GM19372 (cell line): ENCODE data around the gene WFDC2.
"Not testable (repeated sequence)": the region's sequence is repeated elsewhere in the genome, so short reads cannot be mapped to it uniquely, and the experiment has no call there.

Experiments
- ATAC-seq: cut with Tn5 transposase; IDR thresholded peaks from one replicate; pipeline ENCODE4 v1.9.1; 2021; ENCODE audit warnings: mild to moderate bottlenecking, low read depth, moderate library complexity; ENCODE audit not compliant: unreplicated experiment

Gene WFDC2

GRCh38 chr20:45450097-45450818 lies 19.3 kb upstream of the WFDC2 start:
- no peak for ATAC-seq

GRCh38 chr20:45452238-45452637 lies 17.3 kb upstream of the WFDC2 start:
- no peak for ATAC-seq

- ATAC-seq: no peak
Measured at GRCh38 chr20:45452772-45453691, 16.5 kb upstream of the WFDC2 start.

GRCh38 chr20:45456632-45457031 lies 12.9 kb upstream of the WFDC2 start:
- no peak for ATAC-seq

- no peak for ATAC-seq
Measured at GRCh38 chr20:45459606-45460005, 9.9 kb upstream of the WFDC2 start.

GRCh38 chr20:45461225-45461624 lies 8.3 kb upstream of the WFDC2 start:
- no peak for ATAC-seq

- ATAC-seq: no peak
Measured at GRCh38 chr20:45462711-45463509, 6.6 kb upstream of the WFDC2 start.

- ATAC-seq: no peak
Measured at GRCh38 chr20:45463709-45464108, 5.8 kb upstream of the WFDC2 start.

- no peak for ATAC-seq
Measured at GRCh38 chr20:45465491-45466266, 3.9 kb upstream of the WFDC2 start.

- ATAC-seq: no peak
Measured at GRCh38 chr20:45467172-45467571, 2.4 kb upstream of the WFDC2 start.

GRCh38 chr20:45467861-45468260 lies 1.7 kb upstream of the WFDC2 start:
- ATAC-seq: no peak

GRCh38 chr20:45470262-45470931 lies 844 bp downstream of the WFDC2 start:
- ATAC-seq: no peak

GRCh38 chr20:45470937-45471336 lies 1.4 kb downstream of the WFDC2 start:
- ATAC-seq: no peak

GRCh38 chr20:45472286-45472685 lies 2.7 kb downstream of the WFDC2 start:
- ATAC-seq: not testable (repeated sequence)

- not testable (repeated sequence) for ATAC-seq
Measured at GRCh38 chr20:45477530-45478148, 8.1 kb downstream of the WFDC2 start.

- ATAC-seq: no peak
Measured at GRCh38 chr20:45479822-45480221, 10.3 kb downstream of the WFDC2 start.

GRCh38 chr20:45484676-45485075 lies 15.1 kb downstream of the WFDC2 start:
- no peak for ATAC-seq

- ATAC-seq: no peak
Measured at GRCh38 chr20:45485388-45485787, 15.8 kb downstream of the WFDC2 start.

GRCh38 chr20:45487231-45487635 lies 17.7 kb downstream of the WFDC2 start:
- ATAC-seq: no peak
